ENCODE results near the gene RASGRF1.

The RASGRF1 gene

GRCh38 chr15:78922527-78922926 is 168.1 kb downstream of the RASGRF1 start:
- no peaks in the 10 kb centered on the region for H3K9me3 ChIP-seq (ENCODE audit: control insufficient read depth in 2 of 2, low read length in 2 of 2)
- no peaks in the 10 kb centered on the region for H3K27me3 ChIP-seq (ENCODE audit: control insufficient read depth in 1 of 2, insufficient read depth in 2 of 2, low read length in 2 of 2)
- no peak overlapping the region for H3K9ac ChIP-seq (ENCODE audit: low read length in 2 of 2)
- no peak overlapping the region for H3K4me3 ChIP-seq (ENCODE audit: low read length in 2 of 2)
- no peaks in the 10 kb centered on the region for H3K4me1 ChIP-seq (ENCODE audit: control insufficient read depth, insufficient read depth, low read length)
- H3K36me3 ChIP-seq (ENCODE audit: control insufficient read depth in 2 of 2, insufficient read depth in 2 of 2, low read length in 2 of 2), result peaks cover 17 to 41% of the 10 kb centered on the region in 2 donors
- no peak overlapping the region for H3K27ac ChIP-seq (ENCODE audit: low read length)

- H3K9ac ChIP-seq (ENCODE audit: low read length in 2 of 2), result no peak overlapping the region
- H3K36me3 ChIP-seq (ENCODE audit: control insufficient read depth in 2 of 2, insufficient read depth in 2 of 2, low read length in 2 of 2), result peaks cover 17 to 36% of the 10 kb centered on the region in 2 donors
- no peaks in the 10 kb centered on the region for H3K4me1 ChIP-seq (ENCODE audit: control insufficient read depth, insufficient read depth, low read length)
- H3K4me3 ChIP-seq (ENCODE audit: low read length in 2 of 2), result no peak overlapping the region
- no peaks in the 10 kb centered on the region for H3K27me3 ChIP-seq (ENCODE audit: control insufficient read depth in 1 of 2, insufficient read depth in 2 of 2, low read length in 2 of 2)
- H3K9me3 ChIP-seq (ENCODE audit: control insufficient read depth in 2 of 2, low read length in 2 of 2), result no peaks in the 10 kb centered on the region
- no peak overlapping the region for H3K27ac ChIP-seq (ENCODE audit: low read length)
These were observed 168.6 kb downstream of the RASGRF1 start for GRCh38 chr15:78921940-78922339.

DNA sequence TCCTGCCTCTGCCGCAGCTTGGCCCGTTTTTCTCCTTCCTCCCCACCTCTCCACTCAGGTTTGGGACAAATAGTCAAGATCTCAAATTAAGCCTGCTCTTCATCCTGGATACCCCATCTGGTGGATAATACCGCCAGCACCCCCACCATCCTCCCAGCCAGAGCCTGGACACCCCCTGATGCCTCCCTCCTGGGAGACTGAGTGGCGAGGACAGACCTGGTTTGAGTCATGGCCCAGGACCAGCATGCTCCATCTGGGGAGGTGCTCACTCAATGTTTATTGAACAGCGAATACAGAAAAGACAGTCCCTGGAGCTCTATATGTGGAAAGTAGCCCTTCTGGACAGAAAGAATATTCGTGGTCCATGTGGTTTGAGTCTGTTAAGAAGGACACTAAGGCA is 169.1 kb downstream of the RASGRF1 start:
- Histone ChIP-seq H3K4me3 (ENCODE audit: low read length in 2 of 2) (no peak overlapping the region), H3K9me3 (ENCODE audit: control insufficient read depth in 2 of 2, low read length in 2 of 2) (no peaks in the 10 kb centered on the region), H3K27ac (ENCODE audit: low read length) (no peak overlapping the region), H3K27me3 (ENCODE audit: control insufficient read depth in 1 of 2, insufficient read depth in 2 of 2, low read length in 2 of 2) (no peaks in the 10 kb centered on the region), H3K9ac (ENCODE audit: low read length in 2 of 2) (no peak overlapping the region), H3K4me1 (ENCODE audit: control insufficient read depth, insufficient read depth, low read length) (peaks cover 2% of the 10 kb centered on the region), H3K36me3 (ENCODE audit: control insufficient read depth in 2 of 2, insufficient read depth in 2 of 2, low read length in 2 of 2) (peaks cover 17 to 32% of the 10 kb centered on the region in 2 donors)

- H3K36me3 ChIP-seq (ENCODE audit: control insufficient read depth in 2 of 2, insufficient read depth in 2 of 2, low read length in 2 of 2), result peaks cover 20 to 24% of the 10 kb centered on the region in 2 donors
- no peaks in the 10 kb centered on the region for H3K27me3 ChIP-seq (ENCODE audit: control insufficient read depth in 1 of 2, insufficient read depth in 2 of 2, low read length in 2 of 2)
- no peak overlapping the region for H3K9ac ChIP-seq (ENCODE audit: low read length in 2 of 2)
- no peak overlapping the region for H3K27ac ChIP-seq (ENCODE audit: low read length)
- H3K4me1 ChIP-seq (ENCODE audit: control insufficient read depth, insufficient read depth, low read length), result peaks cover 23% of the 10 kb centered on the region
- H3K4me3 ChIP-seq (ENCODE audit: low read length in 2 of 2), result no peak overlapping the region
- H3K9me3 ChIP-seq (ENCODE audit: control insufficient read depth in 2 of 2, low read length in 2 of 2), result no peaks in the 10 kb centered on the region
These were observed 172.7 kb downstream of the RASGRF1 start for GRCh38 chr15:78917888-78918287.

- Histone ChIP-seq H3K9ac (ENCODE audit: low read length in 2 of 2) (no peak overlapping the region), H3K4me3 (ENCODE audit: low read length in 2 of 2) (no peak overlapping the region), H3K27me3 (ENCODE audit: control insufficient read depth in 1 of 2, insufficient read depth in 2 of 2, low read length in 2 of 2) (no peaks in the 10 kb centered on the region), H3K9me3 (ENCODE audit: control insufficient read depth in 2 of 2, low read length in 2 of 2) (no peaks in the 10 kb centered on the region), H3K36me3 (ENCODE audit: control insufficient read depth in 2 of 2, insufficient read depth in 2 of 2, low read length in 2 of 2) (peaks cover 12 to 16% of the 10 kb centered on the region in 2 donors), H3K4me1 (ENCODE audit: control insufficient read depth, insufficient read depth, low read length) (peaks cover 23% of the 10 kb centered on the region), H3K27ac (ENCODE audit: low read length) (peak overlapping the region; percentile 41)
These were observed 174.5 kb downstream of the RASGRF1 start for GRCh38 chr15:78916088-78916487.

DNA sequence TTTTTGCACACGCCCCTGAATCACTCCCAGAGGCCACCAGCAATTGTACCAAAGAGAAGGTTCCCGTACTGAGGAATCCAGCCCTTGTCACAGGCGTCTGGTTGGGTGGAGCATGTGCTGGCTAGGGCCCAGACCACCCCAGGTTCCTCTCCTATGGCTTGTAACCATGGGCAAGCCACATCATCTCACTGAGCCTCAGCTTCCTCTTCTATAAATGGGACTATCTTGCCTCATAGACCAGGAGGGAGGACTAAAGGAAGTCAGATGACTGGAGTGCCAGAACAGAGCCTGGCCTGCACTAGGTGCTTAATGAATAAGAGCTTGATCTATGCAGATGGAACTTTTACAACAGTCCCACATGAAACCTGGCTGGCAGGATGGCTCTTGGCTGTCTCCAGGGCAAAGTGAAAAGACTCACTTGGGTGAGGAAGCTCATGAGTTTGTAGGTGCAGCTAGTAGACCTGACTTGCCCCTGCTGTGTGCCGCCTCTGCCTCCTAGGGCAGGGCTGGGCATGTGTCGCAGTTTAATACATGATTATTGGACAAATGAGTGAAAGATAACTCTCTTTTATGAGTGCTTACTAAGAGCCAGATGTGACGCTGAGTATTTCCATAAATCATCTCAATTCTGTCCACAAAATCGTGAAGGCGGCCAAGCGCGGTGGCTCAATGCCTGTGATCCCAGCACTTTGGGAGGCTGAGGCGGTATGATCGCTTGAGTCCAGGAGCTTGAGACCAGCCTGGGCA is 175.1 kb downstream of the RASGRF1 start:
- Histone ChIP-seq H3K27ac (ENCODE audit: low read length) (peak overlapping the region; percentile 41), H3K9ac (ENCODE audit: low read length in 2 of 2) (no peak overlapping the region), H3K27me3 (ENCODE audit: control insufficient read depth in 1 of 2, insufficient read depth in 2 of 2, low read length in 2 of 2) (no peaks in the 10 kb centered on the region), H3K4me3 (ENCODE audit: low read length in 2 of 2) (no peak overlapping the region), H3K9me3 (ENCODE audit: control insufficient read depth in 2 of 2, low read length in 2 of 2) (no peaks in the 10 kb centered on the region), H3K4me1 (ENCODE audit: control insufficient read depth, insufficient read depth, low read length) (peaks cover 23% of the 10 kb centered on the region), H3K36me3 (ENCODE audit: control insufficient read depth in 2 of 2, insufficient read depth in 2 of 2, low read length in 2 of 2) (peaks cover 11 to 17% of the 10 kb centered on the region in 2 donors)

DNA sequence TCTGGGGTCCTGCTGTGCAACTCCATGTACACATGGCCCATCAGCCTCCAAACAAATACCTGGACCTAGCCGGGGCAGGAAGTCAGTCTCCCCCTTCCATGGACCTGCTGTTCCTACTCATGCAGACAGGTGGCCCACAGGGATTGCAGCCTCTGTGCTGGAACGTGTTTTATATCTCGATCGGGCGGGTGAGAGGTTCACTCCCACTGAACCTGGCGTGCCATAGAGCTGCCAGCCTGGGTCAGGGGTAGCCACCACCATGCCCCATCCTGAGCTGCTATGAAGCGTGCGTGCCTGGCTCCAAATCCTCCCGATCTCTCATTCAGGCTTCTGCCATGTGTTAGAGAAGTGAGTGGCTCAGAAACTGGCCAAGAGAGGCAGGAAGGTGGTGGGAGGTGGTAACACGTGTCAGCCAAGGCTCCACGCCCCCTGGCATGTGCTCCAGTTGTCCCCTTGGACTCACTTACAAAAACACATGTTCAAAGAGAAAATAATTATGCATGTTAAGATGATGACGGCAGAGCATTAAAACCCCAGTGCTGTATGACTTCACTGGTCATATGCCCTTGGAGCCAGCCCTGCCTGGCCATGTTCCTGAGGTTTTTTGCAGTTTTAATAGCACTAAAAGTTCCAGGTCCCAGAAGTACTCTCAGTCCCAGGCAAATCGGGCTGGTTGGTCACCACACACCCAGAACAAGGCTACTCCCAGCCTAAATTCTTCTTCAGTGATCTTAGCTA is 176.4 kb downstream of the RASGRF1 start:
- Histone ChIP-seq H3K27me3 (ENCODE audit: control insufficient read depth in 1 of 2, insufficient read depth in 2 of 2, low read length in 2 of 2) (no peaks in the 10 kb centered on the region), H3K4me1 (ENCODE audit: control insufficient read depth, insufficient read depth, low read length) (peaks cover 30% of the 10 kb centered on the region), H3K9me3 (ENCODE audit: control insufficient read depth in 2 of 2, low read length in 2 of 2) (no peaks in the 10 kb centered on the region), H3K4me3 (ENCODE audit: low read length in 2 of 2) (no peak overlapping the region), H3K9ac (ENCODE audit: low read length in 2 of 2) (peak overlapping the region in 1 of 2 donors; percentile 13), H3K36me3 (ENCODE audit: control insufficient read depth in 2 of 2, insufficient read depth in 2 of 2, low read length in 2 of 2) (peaks cover 7 to 22% of the 10 kb centered on the region in 2 donors), H3K27ac (ENCODE audit: low read length) (peak overlapping the region; percentile 55)

DNA sequence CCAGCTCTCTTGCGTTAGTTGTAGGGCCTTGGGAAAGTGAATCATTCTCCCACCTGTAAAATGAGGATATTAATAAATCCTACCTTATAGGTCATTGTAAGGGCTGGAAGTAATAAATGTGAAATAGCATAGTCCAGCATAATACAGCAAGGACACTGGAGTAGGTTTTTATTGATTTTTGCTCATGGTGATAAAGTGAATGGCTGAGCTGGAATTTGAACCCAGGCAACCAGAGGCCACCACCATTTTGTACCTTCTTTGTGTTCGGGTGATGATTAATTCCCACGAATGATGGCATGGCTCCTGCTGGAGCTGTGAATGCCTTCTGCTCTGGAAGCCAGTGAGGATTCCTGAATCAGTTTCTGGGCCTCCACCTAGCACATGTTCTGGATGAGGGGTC is 177.6 kb downstream of the RASGRF1 start:
- Histone ChIP-seq H3K36me3 (ENCODE audit: control insufficient read depth in 2 of 2, insufficient read depth in 2 of 2, low read length in 2 of 2) (peaks cover 11 to 27% of the 10 kb centered on the region in 2 donors), H3K4me1 (ENCODE audit: control insufficient read depth, insufficient read depth, low read length) (peaks cover 30% of the 10 kb centered on the region), H3K27me3 (ENCODE audit: control insufficient read depth in 1 of 2, insufficient read depth in 2 of 2, low read length in 2 of 2) (no peaks in the 10 kb centered on the region), H3K4me3 (ENCODE audit: low read length in 2 of 2) (no peak overlapping the region), H3K9me3 (ENCODE audit: control insufficient read depth in 2 of 2, low read length in 2 of 2) (no peaks in the 10 kb centered on the region), H3K27ac (ENCODE audit: low read length) (no peak overlapping the region), H3K9ac (ENCODE audit: low read length in 2 of 2) (no peak overlapping the region)

GRCh38 chr15:78912316-78912715 is 178.3 kb downstream of the RASGRF1 start:
- H3K4me3 ChIP-seq (ENCODE audit: low read length in 2 of 2), result no peak overlapping the region
- H3K9ac ChIP-seq (ENCODE audit: low read length in 2 of 2), result no peak overlapping the region
- H3K9me3 ChIP-seq (ENCODE audit: control insufficient read depth in 2 of 2, low read length in 2 of 2), result no peaks in the 10 kb centered on the region
- H3K27me3 ChIP-seq (ENCODE audit: control insufficient read depth in 1 of 2, insufficient read depth in 2 of 2, low read length in 2 of 2), result no peaks in the 10 kb centered on the region
- H3K4me1 ChIP-seq (ENCODE audit: control insufficient read depth, insufficient read depth, low read length), result peaks cover 30% of the 10 kb centered on the region
- H3K27ac ChIP-seq (ENCODE audit: low read length), result no peak overlapping the region
- peaks cover 13 to 28% of the 10 kb centered on the region in 2 donors for H3K36me3 ChIP-seq (ENCODE audit: control insufficient read depth in 2 of 2, insufficient read depth in 2 of 2, low read length in 2 of 2)

GRCh38 chr15:78910271-78910670 is 180.3 kb downstream of the RASGRF1 start:
- no peak overlapping the region for H3K27ac ChIP-seq (ENCODE audit: low read length)

More at GRCh38 chr15:78910271-78910670, 180.3 kb downstream of the RASGRF1 start:
- no peaks in the 10 kb centered on the region for H3K9me3 ChIP-seq (ENCODE audit: control insufficient read depth in 2 of 2, low read length in 2 of 2)
- H3K4me1 ChIP-seq (ENCODE audit: control insufficient read depth, insufficient read depth, low read length), result peaks cover 26% of the 10 kb centered on the region
- no peak overlapping the region for H3K4me3 ChIP-seq (ENCODE audit: low read length in 2 of 2)
- H3K9ac ChIP-seq (ENCODE audit: low read length in 2 of 2), result no peak overlapping the region
- peaks cover 19 to 31% of the 10 kb centered on the region in 2 donors for H3K36me3 ChIP-seq (ENCODE audit: control insufficient read depth in 2 of 2, insufficient read depth in 2 of 2, low read length in 2 of 2)
- H3K27me3 ChIP-seq (ENCODE audit: control insufficient read depth in 1 of 2, insufficient read depth in 2 of 2, low read length in 2 of 2), result no peaks in the 10 kb centered on the region

Measured in stomach smooth muscle (tissue), 2 donors.